ENCODE data around the gene RALGPS1.

Gene RALGPS1

DNA sequence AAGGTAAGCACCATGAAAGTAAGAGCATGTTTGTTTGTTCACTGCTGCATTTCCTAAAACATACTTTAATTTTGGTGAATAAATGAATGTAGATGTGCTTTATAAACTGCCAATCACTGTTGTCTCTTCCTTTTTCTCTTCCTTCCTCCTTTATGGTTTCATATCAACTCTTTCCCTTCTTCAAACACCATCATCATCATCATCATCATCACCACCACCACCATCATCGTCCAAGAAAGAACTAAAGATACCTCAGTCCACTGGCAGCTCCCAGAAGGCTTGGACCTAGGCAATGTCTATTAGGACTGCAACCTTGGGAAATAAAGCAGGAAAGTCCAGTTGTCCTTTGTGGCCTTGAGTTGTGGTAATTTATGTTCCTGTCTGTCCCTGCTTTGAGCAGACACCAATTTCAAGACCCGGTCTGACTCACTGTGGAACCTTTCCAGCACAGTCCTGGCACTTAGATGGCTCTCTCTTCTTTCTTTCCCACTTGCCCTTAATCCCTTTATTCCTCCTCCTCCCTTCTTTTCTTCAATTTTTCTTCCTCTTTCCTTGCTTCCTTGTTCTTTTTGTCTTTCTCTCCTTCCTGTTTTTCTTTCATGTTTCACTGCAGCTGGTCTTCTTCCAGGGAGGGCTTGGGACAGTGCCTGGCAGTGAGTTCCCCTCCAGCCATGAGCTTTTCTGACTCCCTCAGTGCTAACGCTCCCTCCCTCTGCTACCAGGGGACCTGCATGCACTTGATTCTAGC is 108.5 kb downstream of the RALGPS1 start:
- DNase-seq (ENCODE audit: low spot score) = no peak

DNA sequence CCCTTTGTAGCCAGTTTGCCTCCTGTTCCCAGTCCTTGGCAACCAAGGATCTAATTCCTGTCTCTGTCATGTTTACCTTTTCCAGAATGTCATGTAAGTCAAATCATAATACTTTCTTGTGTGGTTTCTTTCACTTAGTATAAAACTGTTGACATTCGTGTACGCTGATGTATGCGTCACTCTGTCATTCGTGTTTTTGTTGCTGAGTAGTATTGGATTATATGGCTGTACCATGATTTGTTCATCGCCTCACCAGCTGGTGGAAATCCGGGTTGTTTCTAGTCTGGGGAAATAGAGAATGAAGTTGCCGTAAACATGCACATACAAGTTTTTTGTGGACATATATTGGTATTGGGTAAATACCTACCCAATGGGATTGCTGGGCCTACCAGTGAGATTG is 110.5 kb downstream of the RALGPS1 start:
- no peak for DNase-seq (ENCODE audit: low spot score)

DNA sequence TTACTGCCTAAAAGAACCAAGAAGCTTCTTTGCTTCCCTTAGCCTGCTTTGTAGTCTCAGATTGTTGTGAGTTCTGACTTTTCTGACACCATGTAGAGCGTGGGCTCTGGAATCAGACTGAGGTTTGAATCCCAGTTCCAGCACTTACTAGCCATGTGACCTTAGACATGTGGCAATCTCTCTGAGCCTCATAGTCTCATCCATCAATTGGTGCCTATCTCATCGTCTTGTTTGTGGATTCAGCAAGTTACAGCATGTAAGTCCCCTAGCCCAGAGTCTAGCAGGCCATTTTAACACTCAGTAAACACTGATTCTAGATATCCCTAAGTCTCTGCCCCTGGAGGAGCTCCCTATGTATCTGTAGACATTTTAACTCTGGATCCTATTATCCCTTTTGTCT is 113.1 kb downstream of the RALGPS1 start:
- DNase-seq (ENCODE audit: low spot score) = no peak

DNA sequence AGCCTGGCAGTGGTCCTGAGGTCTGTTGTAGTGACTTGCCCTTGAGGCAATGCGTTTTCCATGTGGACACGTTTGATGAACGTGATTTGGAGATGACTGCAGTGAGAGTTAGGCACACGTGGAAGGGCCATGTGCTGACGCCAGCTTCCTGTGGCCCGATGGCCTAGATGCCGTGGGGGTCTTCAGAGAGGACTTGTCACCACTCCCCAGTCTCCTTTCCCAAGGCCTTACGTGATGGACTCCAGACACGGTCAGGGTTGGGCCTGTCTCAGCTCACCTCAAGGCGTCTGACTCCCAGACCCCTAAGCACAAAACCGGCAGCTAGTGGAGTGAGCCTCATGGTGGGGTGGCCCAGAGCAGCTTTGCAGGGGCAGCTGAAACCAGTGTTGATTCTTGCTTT is 115.0 kb downstream of the RALGPS1 start:
- no peak for DNase-seq (ENCODE audit: low spot score)

DNA sequence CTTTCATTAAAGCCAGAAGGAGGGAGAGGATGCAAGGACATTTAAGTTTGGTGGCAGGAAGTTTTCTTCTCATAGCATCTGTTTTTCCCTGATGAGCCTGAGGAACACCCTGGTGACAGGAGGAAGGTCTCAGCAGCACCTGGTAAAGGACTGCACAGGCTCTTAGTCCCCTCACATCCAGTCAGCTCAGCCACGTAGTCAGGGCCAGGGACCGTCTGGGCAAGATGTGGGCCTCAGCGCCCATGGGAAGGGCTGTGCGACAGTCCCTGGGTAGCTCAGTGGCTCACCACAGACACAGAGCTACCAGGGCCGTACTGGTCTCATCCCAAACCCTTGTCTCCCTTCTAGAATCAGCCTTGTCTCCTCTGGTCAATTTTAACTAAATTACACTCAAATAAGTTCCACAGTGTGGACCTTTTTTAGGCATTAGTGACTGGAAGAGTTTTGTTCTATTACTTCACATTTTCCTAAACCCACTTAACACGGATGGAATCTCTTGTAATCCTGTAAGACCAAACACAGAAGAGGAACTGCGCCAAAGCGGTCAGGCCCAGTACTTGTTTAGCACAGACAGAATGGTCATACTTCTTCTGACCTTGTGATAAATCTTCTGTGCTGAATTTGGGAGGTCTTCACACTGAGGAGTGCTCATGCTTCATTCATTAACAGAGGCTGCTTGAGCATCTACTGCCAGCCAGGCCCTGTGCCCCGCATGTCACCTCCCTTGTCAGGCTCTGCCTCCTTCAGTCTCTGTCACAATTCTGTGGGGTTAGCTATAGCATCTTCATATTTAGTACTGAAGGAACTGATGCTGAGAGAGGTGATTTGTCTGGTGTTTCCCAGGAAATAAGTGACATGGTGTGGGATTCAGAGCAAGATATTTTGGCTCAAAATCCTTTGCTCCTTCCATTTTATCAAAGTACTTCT is 116.5 kb downstream of the RALGPS1 start:
- no peak for DNase-seq (ENCODE audit: low spot score)

DNA sequence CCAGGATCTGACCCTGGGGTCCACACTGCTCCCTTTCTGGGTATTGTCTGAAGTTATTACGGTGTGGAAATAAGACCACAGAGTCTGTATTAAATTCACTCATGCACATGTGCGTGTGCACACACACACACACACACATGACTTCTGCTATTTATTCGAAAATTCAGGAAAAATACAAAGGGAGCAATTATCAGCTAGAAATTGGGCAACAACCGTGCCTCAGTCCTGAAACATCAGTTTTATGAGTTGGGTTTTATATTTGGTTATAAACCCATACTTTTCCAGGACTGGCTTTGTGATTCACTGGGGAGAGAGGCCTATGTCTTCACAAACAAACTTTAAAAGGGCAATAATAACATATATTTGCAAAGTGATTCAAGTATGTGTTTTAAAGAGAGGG is 117.7 kb downstream of the RALGPS1 start:
- no peak for DNase-seq (ENCODE audit: low spot score)

DNA sequence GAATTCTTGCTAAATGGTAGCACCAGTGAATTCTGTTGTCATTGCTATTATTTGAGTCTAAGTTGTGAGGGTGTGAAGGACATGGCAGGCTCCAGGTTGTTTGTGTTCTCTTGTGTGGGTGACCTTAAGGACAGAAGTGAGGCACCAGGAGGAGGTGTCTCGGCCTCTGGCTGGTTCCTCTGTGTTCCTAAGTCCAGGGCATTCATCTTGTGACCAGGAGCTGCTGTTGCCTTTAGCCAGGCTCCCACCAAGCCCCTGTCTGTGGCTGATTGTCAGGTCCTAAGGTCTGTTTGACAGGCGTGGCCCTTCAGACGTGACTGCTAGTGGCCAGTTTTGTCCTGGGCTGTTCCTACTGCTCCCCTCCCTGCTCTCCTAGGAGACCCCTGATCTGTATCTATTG is 118.5 kb downstream of the RALGPS1 start:
- no peak for DNase-seq (ENCODE audit: low spot score)

DNA sequence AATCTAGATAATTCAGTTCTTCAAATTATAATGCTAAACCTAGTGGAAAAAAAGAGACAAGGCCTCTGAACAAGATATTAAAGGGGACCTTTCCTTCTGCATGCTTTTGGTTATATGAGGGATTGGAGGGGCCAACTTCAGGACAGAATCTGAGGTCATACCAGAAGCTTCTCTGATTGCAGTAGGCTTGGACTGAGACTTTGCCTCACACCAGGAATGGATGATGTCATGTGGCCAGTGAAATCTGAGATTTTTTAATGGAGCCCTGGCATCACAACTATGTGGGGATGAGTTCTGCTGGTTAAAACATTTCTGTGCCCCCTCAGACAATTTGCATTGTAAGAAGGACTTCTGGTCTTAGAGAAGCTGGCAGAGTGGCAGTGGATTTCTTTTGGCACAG is 119.2 kb downstream of the RALGPS1 start:
- DNase-seq (ENCODE audit: low spot score) = no peak

DNA sequence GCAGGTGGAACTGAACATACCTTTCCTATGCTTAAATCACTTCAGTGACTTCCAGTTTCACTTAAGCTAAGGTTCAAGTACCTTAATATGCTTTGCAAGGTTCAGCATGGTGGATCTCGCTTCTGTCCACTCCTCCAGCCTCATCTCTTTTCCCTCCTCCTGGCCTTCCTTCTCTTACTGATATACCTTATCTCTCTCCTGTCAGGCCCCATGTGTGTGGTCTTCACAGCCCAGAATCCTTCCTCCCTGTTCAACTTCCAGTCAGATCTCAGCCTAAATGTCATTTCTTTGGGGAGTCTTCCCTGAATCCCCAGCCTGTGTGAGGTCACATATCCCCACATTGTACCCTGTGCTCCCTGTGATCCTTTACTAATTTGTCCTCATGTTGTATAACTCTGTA is 120.1 kb downstream of the RALGPS1 start:
- no peak for DNase-seq (ENCODE audit: low spot score)

DNA sequence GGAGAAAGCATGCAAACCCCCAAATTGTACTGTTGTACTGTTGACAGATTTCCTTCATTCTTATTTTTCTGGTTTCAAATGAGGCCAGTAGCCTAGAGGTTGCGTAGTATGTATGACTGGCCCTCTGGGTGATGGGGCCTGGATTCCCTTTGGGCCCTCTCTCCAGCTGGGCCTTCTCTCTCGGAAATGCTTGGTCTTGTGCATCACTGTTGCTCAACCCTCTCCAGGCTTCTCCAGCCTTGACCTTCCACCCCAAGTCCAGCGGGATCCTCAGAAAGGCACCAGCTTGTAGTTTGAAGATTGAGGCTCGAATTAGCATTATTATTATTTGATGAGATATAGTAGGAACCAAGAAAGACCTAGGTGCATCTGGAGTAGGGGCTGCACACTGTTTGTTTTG is 120.8 kb downstream of the RALGPS1 start:
- no peak for DNase-seq (ENCODE audit: low spot score)

DNA sequence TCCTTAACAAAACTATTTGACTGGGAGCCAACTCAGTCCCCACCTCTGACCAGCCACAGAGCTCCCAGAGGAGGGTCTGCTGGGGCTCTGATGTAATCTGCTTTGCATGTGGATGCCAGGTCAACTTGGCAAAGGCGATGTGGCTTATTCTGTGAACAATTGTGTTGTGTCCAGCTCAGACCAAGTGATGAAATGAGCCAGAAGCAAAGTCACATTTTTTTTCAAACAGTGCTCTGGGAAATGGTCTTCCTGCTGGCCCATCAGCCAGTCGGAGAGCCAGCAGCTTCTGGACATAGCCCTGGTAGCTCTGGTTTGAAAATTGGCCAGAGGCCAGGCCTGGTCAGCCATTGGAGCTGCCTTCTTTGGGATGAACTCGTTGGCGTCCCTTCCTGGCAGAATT is 121.4 kb downstream of the RALGPS1 start:
- DNase-seq (ENCODE audit: low spot score) = no peak

DNA sequence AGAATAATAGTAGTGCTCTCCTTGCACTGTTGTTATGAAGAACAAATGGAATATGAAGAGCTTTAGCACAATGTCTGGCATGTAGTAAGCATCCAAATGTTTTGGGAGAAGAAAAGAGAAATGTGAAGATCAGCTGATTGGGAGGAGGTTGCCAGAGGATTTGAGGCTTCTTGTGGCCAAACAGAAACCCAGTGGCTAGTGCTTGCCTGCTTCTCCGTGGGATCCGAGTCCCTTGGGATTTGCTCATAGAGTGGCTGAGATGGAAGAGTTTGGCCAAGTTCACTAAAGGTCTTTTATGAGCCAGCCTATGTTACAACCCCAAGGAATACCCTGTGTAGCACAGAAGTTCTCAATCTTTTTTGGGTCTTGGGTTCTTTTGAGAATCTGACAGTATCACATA is 121.9 kb downstream of the RALGPS1 start:
- no peak for DNase-seq (ENCODE audit: low spot score)

DNA sequence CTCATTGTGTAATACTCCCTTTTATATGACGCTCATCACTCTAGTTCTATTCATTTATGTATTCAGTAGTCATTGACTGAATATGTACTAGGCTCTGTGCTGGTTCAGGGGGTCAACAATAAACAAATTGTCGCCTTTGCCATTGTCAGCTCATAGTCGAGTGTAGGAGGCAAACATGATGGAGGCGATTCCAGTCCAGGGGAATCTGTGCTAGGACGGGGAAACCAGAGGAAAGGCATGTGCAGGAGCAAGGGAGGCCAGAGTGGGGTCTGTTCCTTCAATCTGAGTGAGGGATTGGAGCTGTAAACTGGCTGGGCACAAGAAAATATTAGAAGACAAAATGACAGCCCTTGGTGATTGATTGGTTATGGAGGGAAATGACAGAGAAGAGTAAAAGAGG is 123.9 kb downstream of the RALGPS1 start:
- DNase-seq (ENCODE audit: low spot score) = no peak

DNA sequence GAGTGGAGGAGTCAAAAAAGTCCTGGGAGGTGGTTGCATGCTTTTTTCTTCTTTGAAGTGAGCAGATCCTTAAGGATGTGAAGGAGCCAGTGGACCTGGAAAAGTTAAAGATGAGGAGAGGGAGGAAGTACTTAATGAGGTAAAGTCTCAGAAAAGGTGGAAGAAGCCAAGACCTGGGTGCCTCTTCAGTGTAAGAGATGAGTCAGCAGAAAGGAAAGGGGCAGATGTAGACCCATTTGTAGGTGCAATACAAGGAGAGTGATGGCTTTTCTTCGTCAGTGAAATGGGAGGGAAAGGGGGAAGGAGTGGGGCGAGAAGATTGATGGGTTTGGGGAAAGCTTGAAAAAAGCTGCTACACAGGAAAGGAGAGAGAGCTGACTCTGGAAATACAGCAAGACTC is 124.9 kb downstream of the RALGPS1 start:
- DNase-seq (ENCODE audit: low spot score) = no peak

DNA sequence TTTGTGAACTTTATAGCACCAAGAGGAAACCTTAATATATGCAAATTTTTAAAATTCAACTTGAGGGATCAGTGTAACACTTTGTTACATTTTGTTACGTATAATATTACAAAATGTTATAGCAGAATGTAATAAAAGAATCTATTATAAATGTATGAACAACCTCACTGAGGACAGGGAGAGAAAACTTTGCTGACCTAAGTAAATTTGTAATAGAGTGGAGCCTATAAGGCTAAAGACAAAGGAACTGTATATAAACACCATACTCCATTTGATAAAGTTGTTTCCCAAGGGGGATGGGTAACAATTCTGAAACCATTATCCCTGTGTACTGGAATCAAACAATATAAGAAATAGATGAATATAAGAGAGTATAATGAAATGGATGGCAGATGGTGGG is 130.6 kb downstream of the RALGPS1 start:
- no peak for DNase-seq (ENCODE audit: low spot score)

DNA sequence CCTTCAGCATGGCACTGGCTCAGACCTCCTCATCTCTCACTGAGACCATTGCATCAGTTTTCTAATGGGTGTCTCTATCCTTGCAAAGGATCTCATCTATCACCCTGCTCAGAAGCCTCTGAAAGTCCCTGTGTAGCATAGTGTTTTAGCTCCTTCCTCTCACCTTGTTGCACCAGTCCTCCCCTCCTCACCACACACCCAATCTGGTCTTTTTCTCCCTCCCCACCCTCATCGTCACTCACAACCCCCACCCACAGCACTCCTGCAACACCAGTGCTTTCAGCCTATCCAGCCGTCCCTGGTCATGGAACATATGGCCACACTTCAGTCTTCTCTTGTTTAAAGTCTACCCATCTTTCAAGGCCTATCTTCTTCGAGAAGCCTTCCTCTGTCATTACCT is 133.4 kb downstream of the RALGPS1 start:
- no peak for DNase-seq (ENCODE audit: low spot score)

DNA sequence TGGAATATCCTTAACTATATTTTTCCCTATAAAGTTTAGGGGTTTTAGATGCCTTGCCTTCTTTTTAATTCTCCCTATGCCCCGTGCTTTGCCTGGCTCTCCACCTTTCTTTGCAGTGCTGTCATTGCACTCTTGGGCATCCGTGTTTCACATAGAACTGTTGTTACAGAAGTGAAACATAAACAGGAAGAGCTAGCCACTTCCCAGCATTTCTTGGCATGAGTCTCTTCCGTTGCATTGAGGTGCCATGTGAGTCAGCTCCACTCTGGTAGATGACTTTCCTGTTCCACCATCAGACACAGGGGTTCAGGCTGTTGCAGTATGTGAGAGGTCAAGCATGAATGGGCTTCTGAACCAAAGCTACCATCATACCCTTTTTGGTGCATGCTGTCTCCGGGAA is 134.5 kb downstream of the RALGPS1 start:
- no peak for DNase-seq (ENCODE audit: low spot score)

DNA sequence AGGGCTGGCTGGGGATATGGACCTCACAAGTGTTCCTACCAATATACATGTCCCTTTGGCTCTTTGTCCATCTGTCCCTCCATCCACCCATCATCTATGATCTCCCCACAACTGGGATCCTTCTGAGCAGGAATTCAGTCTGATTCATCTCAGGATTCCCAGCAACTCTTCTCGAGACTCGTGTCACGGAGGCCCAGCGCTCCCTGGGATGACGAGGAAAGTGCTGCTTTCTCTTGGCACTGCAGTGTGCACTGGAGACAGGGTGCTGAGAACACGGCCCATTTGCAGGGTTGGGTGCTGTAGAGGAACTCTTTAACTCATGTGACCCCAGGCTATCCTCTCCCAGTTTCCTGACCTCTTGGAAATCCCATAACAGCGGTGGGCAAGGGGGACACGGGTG is 135.0 kb downstream of the RALGPS1 start:
- no peak for DNase-seq (ENCODE audit: low spot score)

DNA sequence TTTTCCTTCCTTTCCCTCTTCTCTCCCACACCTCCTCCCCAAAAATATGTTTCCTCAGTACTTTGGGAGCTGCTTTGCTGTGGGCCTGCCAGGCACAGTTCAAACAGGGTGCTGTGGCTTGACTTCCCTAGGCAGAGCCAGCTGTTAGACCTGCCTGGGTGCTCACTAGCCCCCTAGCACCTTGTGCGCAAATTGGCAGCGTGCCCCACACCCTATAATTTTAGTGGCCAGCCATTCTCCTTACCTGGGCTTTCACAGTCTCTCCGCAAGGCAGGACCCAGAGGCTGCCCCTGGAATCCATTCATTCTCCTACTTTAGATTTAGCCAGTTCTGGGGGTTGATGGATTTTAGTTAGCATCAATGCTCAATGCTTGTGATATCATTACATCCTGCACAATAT is 135.6 kb downstream of the RALGPS1 start:
- no peak for DNase-seq (ENCODE audit: low spot score)

DNA sequence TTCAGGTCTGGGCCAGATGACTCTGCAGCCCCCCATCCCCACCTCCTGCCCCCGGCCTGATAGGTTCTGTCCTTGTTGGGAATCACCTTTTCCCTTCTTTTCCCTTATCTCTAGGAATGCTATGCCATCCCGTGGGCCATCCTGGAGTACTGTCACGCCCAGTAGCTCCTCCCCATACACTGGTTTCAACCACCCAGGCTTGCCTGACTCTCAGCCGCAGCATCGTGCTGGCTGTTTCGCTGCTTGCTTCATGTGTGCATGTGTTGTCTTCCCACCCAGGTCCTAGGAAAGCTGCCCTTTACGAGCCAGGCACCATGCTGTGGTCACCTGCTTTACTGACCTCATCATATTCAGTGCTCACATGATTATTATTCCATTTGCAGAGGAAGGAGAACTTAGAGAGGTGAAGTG is 136.0 kb downstream of the RALGPS1 start:
- DNase-seq (ENCODE audit: low spot score) = no peak

DNA sequence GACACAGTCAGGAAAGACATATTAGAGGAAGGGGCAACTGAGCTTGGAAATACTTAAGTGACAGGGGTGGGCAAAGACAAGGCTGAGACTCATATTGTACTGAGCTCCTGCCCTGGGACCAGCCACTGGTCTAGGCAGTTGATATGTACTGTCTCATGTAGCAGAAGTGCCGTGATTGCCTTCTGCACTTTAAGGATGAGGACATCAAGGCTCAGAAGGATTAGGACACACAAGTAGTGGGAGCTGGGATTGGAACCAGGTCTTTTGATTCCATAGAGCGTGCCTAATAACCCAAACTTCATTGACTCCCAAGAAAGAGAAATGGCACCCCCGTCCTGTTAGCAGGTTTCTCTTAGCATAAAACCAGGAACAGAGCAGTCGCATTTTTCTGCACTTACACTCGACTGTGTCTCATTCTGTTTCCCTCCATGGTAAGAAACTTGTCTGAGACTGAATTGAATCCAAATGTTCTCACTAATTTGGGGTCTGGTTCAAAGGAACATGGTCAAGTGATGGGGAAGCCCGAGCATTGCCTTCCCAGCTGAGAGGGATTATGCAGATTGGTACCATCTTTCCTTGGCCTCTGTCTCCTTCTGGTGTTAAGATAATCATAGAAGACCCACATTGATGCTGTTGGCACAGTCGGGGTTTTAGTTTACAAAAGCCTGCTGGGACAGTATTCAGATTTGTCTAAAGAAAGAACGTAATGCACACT is 137.5 kb downstream of the RALGPS1 start:
- no peak for DNase-seq (ENCODE audit: low spot score)

DNA sequence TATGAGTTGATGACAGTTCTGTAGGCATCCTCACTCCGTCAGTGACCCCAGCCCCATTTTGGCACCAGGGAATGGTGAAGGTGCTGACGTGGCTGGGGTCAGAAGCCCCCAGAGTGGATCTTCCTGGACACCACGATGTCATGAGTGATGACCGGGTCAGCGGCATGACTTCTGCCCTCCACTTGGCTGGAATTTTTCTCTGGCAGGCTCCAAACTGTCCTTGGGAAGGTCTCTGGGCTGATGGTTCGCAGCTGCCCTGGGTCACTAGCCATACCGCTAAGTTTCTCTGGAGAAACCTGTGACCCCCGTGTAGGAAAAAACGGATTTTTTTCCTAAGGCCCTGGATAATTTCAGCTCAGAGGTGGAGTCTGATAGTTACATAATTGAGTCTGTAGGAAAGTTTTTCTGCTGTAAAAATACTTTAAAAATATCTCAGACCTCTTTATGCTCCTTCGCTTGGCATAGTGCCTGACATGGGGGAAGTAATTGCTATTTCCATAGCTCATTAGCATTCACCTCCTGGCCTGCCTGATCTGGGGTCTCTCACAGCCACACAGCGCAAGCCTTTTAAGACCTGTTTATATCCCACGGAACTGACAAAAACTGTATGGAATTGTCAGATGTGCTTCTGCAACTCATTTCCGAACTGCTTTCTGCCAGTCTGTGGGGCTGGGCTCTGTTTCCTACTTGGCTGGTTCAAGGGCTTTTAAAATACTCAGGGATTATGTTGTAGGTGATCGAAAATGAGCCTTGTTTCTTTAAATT is 138.7 kb downstream of the RALGPS1 start:
- DNase-seq (ENCODE audit: low spot score) = no peak

Data from NAMALWA (cell line).